GM12872 (cell line): ENCODE data around the gene TAF12.

Source experiments
- CTCF ChIP-seq: IDR thresholded peaks from 3 replicates; pipeline ENCODE4 v1.5.1; 2011; ENCODE audit warnings: low read depth, mild to moderate bottlenecking, low read length, moderate library complexity; ENCODE audit not compliant: insufficient read depth

The TAF12 gene

DNA sequence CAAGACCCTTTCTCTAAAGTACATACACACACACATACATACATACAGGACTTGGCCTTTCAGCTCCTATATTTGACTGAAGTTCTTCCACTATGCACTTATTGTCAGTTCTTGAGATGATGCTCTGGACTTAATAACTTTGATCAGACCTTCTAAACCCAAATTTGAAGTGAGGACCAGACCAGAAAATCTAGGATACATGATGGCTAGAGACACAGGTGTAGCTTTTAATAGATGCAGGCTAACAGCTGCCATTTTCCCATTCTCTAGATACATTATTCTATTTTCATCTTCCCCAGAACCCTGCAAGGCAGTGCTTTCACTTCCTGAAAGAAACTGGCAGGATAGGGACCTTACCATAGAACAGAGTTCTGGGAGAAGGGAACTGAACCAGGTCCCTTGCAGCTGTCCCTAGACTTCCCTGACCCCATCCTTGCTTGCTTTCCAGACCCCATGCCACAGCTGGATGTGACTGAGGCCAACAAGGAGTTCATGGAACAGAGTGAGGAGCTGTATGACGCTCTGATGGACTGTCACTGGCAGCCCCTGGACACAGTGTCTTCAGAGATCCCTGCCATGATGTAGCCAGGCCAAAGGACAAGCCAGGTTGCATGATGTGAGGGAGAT, 65.7 kb downstream of the TAF12 start:
- TF ChIP-seq CTCF: no peak

DNA sequence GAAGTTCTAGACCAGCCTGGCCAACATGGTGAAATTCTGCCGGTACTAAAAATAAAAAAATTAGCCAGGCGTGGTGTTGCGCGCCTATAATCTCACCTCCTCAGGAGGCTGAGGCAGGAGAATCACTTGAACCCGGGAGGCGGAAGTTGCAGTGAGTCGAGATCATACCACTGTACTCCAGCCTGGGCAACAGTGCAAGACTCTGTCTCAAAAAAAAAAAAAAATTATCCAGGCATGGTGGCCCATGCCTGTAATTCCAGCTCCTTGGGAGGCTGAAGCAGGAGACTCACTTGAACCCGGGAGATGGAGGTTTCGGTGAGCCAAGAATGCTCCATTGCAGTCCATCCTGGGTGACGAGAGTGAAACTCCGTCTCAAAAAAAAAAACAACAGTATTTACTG, 69.3 kb downstream of the TAF12 start:
- no peak for TF ChIP-seq CTCF

DNA sequence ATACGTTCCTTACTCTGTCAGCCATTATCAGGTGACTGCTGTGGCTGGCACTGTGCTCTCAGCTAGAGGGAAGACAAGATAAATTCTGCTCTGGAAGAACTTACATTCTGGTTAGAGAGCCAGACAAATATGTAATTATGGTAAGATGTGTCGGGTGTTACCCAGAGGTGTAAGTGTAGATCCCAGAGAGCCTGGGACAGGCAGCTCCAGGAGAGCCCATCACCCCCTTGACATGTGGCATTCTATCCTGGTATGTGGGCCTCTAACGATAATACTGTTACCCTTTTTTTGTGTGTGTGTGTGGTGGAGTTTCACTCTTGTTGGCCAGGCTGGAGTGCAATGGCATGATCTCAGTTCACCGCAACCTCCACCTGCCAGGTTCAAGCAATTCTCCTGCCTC, 71.0 kb downstream of the TAF12 start:
- TF ChIP-seq CTCF: no peak

DNA sequence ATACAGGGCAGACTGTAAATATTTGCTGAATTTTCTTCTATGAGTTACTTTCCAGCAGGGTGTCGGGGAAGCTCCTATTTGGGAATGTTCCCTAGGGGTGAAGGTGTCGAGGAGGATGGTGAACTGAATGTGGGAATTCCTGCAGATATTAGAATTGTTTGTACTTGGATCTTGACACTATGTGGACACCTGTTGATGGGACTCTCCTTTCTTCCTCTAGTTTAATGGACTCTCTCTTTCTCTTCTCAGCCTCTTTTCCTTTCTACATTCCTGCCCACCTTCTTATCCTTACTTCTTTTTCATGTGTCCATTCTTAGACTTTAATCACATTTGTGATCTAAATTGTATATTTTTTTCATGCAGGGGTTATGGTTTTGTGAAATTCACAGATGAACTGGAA, 75.9 kb downstream of the TAF12 start:
- TF ChIP-seq CTCF: no peak

GRCh38 chr1:28565726-28566125, 77.1 kb downstream of the TAF12 start:
- TF ChIP-seq CTCF: no peak

DNA sequence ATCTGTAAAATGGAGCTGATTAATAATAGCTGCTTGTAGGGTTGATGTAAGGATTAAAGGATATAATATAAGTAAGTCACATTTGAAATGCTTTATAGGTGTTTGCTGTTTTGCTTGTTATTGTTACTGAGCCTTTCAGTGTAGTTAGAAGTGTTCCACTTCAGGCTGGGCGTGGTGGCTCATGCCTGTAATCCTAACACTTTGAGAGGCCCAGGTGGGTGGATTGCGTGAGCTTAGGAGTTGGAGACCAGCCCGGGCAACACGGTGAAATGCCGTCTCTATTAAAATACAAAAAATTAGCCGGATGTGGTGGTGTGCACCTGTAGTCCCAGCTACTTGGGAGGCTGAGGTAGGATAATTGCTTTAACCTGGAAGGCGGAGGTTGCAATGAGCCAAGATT, 77.8 kb downstream of the TAF12 start:
- TF ChIP-seq CTCF: no peak

GRCh38 chr1:28564310-28564709, 78.6 kb downstream of the TAF12 start:
- no peak for TF ChIP-seq CTCF

GRCh38 chr1:28560886-28561285, 82.0 kb downstream of the TAF12 start:
- TF ChIP-seq CTCF: no peak
